GM12892 (cell line): ENCODE results near the gene TBCD.
"Not testable (repeated sequence)": the region's sequence is repeated elsewhere in the genome, so short reads cannot be mapped to it uniquely, and the experiment has no call there.

ENCODE experiments used
- DNase-seq: peaks from one replicate; pipeline ENCODE4 v3.0.0; 2011; ENCODE audit not compliant: insufficient read length
- FAIRE-seq: peaks from 2 replicates; lab custom pipeline; 2011; peaks lifted over from hg19 to GRCh38; lab: Jason Lieb, UNC
- POLR2A ChIP-seq: IDR thresholded peaks from 2 replicates; pipeline ENCODE4 v1.6.1; 2011; ENCODE audit warnings: low read depth, low read length, control low read depth
- POLR2AphosphoS5 ChIP-seq: IDR thresholded peaks from 2 replicates; pipeline ENCODE4 v1.6.1; 2011; ENCODE audit warnings: low read depth, low read length, control low read depth
- TAF1 ChIP-seq: IDR thresholded peaks from 2 replicates; pipeline ENCODE4 v1.6.1; 2011; ENCODE audit warnings: low read depth, mild to moderate bottlenecking, control low read depth, low read length, borderline replicate concordance

Gene TBCD

GRCh38 chr17:82734987-82735866 lies 16.6 kb upstream of the TBCD start, which contains the start of gene FN3K:
Gene FN3K (plus strand): TSS chr17:82735615. CDS start chr17:82735637, 22 bp downstream.
- FAIRE-seq (no peak), DNase-seq (no peak)
- TF ChIP-seq POLR2AphosphoS5 (no peak), POLR2A (no peak), TAF1 (no peak)

GRCh38 chr17:82736511-82737185 lies 15.2 kb upstream of the TBCD start:
- FAIRE-seq (no peak), DNase-seq (no peak)
- TF ChIP-seq POLR2AphosphoS5 (no peak), TAF1 (no peak), POLR2A (no peak)

GRCh38 chr17:82737967-82738877 lies 13.6 kb upstream of the TBCD start:
- FAIRE-seq (no peak), DNase-seq (no peak)
- no peak for TF ChIP-seq POLR2AphosphoS5
- no peak for TF ChIP-seq TAF1
- no peak for TF ChIP-seq POLR2A

GRCh38 chr17:82740906-82741759 lies 10.7 kb upstream of the TBCD start:
- TF ChIP-seq POLR2AphosphoS5 = no peak
- TF ChIP-seq TAF1 = no peak
- no peak for TF ChIP-seq POLR2A
- FAIRE-seq = no peak

GRCh38 chr17:82743344-82744219 lies 8.3 kb upstream of the TBCD start:
- TF ChIP-seq POLR2A = no peak
- no peak for TF ChIP-seq TAF1
- TF ChIP-seq POLR2AphosphoS5 = no peak
- no peak for DNase-seq
- FAIRE-seq = no peak

More at GRCh38 chr17:82740906-82741759, 10.7 kb upstream of the TBCD start:
- no peak for DNase-seq

GRCh38 chr17:82744736-82745135 lies 7.1 kb upstream of the TBCD start:
- not testable (repeated sequence) for FAIRE-seq, DNase-seq

- DNase-seq = no peak
- no peak for FAIRE-seq
These were observed 6.3 kb upstream of the TBCD start for GRCh38 chr17:82745524-82745923.

GRCh38 chr17:82748756-82749155 lies 3.1 kb upstream of the TBCD start:
- FAIRE-seq (no peak), DNase-seq (no peak)
- TF ChIP-seq TAF1 = no peak
- TF ChIP-seq POLR2A = no peak
- no peak for TF ChIP-seq POLR2AphosphoS5

More at GRCh38 chr17:82745524-82745923, 6.3 kb upstream of the TBCD start:
- TF ChIP-seq POLR2A (no peak), POLR2AphosphoS5 (no peak), TAF1 (no peak)

GRCh38 chr17:82750241-82750908 lies 1.5 kb upstream of the TBCD start:
- no peak for DNase-seq
- FAIRE-seq = no peak
- TF ChIP-seq POLR2AphosphoS5 = no peak
- TF ChIP-seq POLR2A = no peak
- TF ChIP-seq TAF1 = no peak
